H4 (cell line): Measurements from ENCODE around the gene TP53. TPM values are rescaled to one million over a fixed set of nuclear protein-coding genes. Genes with fewer than 3 reads are reported as not detected.

Source experiments
- DNase-seq: peaks from one replicate; pipeline ENCODE4 v3.0.0-alpha.2; 2015; ENCODE audit warnings: low spot score
- total RNA-seq: library from RNA; depleted of rRNA; stranded (reverse); fragments of >200 nt; shearing (Covaris generic); gene quantifications from 2 replicates; pipeline ENCODE4 v1.2.3, GENCODE V29; 2014

Gene TP53
- total RNA-seq, 1 experiment from 2014 or later: 43.7 TPM

- DNase-seq: no peak
Observed at GRCh38 chr17:7706631-7707354, 19.5 kb upstream of the TP53 start.

- DNase-seq: no peak
Observed at GRCh38 chr17:7705269-7706255, 18.3 kb upstream of the TP53 start.

GRCh38 chr17:7704601-7705268 lies 17.4 kb upstream of the TP53 start, which contains the start of gene EFNB3:
Gene EFNB3 (plus strand): TSS chr17:7705202. CDS start chr17:7705599, 397 bp downstream.
- peak; percentile 30 for DNase-seq

GRCh38 chr17:7703584-7704479 lies 16.5 kb upstream of the TP53 start:
- no peak for DNase-seq

- DNase-seq: no peak
Observed at GRCh38 chr17:7702776-7703175, 15.5 kb upstream of the TP53 start.

- DNase-seq: no peak
Observed at GRCh38 chr17:7701681-7702080, 14.4 kb upstream of the TP53 start.

- DNase-seq: no peak
Observed at GRCh38 chr17:7700510-7700909, 13.2 kb upstream of the TP53 start.

GRCh38 chr17:7697828-7698588 lies 10.7 kb upstream of the TP53 start:
- no peak for DNase-seq

- DNase-seq: no peak
Observed at GRCh38 chr17:7695586-7695985, 8.3 kb upstream of the TP53 start.

- DNase-seq: no peak
Observed at GRCh38 chr17:7688808-7689316, 1.6 kb upstream of the TP53 start.

- DNase-seq: peak; percentile 94
Observed at GRCh38 chr17:7687908-7688807, 868 bp upstream of the TP53 start, which contains the start of gene WRAP53. Gene WRAP53 (plus strand): TSS chr17:7688477. CDS start chr17:7688649, 172 bp downstream.

GRCh38 chr17:7686222-7687071 lies 843 bp downstream of the TP53 start:
- DNase-seq: peak; percentile 65

GRCh38 chr17:7685533-7686221 lies 1.6 kb downstream of the TP53 start:
- peak; percentile 81 for DNase-seq

- no peak for DNase-seq
Observed at GRCh38 chr17:7684851-7685532, 2.3 kb downstream of the TP53 start.

GRCh38 chr17:7677388-7678067 lies 9.8 kb downstream of the TP53 start:
- DNase-seq: no peak

GRCh38 chr17:7676533-7676932 lies 10.8 kb downstream of the TP53 start:
- DNase-seq: no peak
